Stimulated activated CD8-positive, alpha-beta memory T cell treated with anti-CD3 and anti-CD28 coated beads, Interleukin-4, amount 100 ng/mL, for 1 hour (primary cell): ENCODE data around the gene FXYD6.

ENCODE experiments used
- DNase-seq, 2 donors: peaks; one replicate each; pipeline ENCODE4 v3.0.0-alpha.2; 2020; ENCODE audit warnings: low read depth in 2 of 2, low spot score in 1 of 2

FXYD6 gene

GRCh38 chr11:117830674-117831351 is 45.6 kb downstream of the FXYD6 start:
- DNase-seq = no peak

- no peak for DNase-seq
Observed at GRCh38 chr11:117830072-117830471, 46.4 kb downstream of the FXYD6 start.

- DNase-seq = no peak
Observed at GRCh38 chr11:117829369-117829725, 47.1 kb downstream of the FXYD6 start.

GRCh38 chr11:117828611-117829368 is 47.7 kb downstream of the FXYD6 start:
- peak; percentile 80 to 84 for DNase-seq

- DNase-seq = no peak
Observed at GRCh38 chr11:117827521-117828511, 48.6 kb downstream of the FXYD6 start.

- no peak for DNase-seq
Observed at GRCh38 chr11:117826832-117827231, 49.6 kb downstream of the FXYD6 start.

GRCh38 chr11:117826190-117826570 is 50.3 kb downstream of the FXYD6 start:
- no peak for DNase-seq

- DNase-seq = no peak
Observed at GRCh38 chr11:117825538-117826189, 50.8 kb downstream of the FXYD6 start.

GRCh38 chr11:117824571-117825537 is 51.6 kb downstream of the FXYD6 start, which contains the start of gene FXYD2:
FXYD2 (minus strand) TSS chr11:117824744; CDS start chr11:117824678, 66 bp downstream.
- no peak for DNase-seq

GRCh38 chr11:117823946-117824420 is 52.5 kb downstream of the FXYD6 start:
- no peak for DNase-seq

- DNase-seq = no peak
Observed at GRCh38 chr11:117823294-117823945, 53.0 kb downstream of the FXYD6 start.

GRCh38 chr11:117822074-117823033 is 54.1 kb downstream of the FXYD6 start:
- no peak for DNase-seq

- DNase-seq = no peak
Observed at GRCh38 chr11:117821431-117821830, 55.0 kb downstream of the FXYD6 start.

- no peak for DNase-seq
Observed at GRCh38 chr11:117820516-117820915, 55.9 kb downstream of the FXYD6 start.

- DNase-seq = no peak
Observed at GRCh38 chr11:117820071-117820470, 56.4 kb downstream of the FXYD6 start.

- no peak for DNase-seq
Observed at GRCh38 chr11:117819096-117820040, 57.1 kb downstream of the FXYD6 start.
